ENCODE data around the gene FCGR3A. TPM values are rescaled to one million over a fixed set of nuclear protein-coding genes. Genes with fewer than 3 reads are reported as not detected.

The FCGR3A gene
- total RNA-seq, 1 experiment from 2014 or later, result not detected

- intact Hi-C loops (cut with micrococcal nuclease; ENCODE audit: unreplicated experiment), result no loop called here
Observed at GRCh38 chr1:161511756-161512060, 37.9 kb downstream of the FCGR3A start.

GRCh38 chr1:161511018-161511755, 38.4 kb downstream of the FCGR3A start:
- no peak for DNase-seq
- Mint-ChIP-seq H3K4me3 (ENCODE audit: low read depth, unreplicated experiment) (no peak overlapping the region), H3K27ac (ENCODE audit: unreplicated experiment) (no peak overlapping the region), H3K9me3 (ENCODE audit: low read depth, unreplicated experiment) (no peaks in the 10 kb centered on the region), H3K4me1 (ENCODE audit: low read depth, unreplicated experiment) (peaks cover 18% of the 10 kb centered on the region), H3K36me3 (ENCODE audit: insufficient read depth, unreplicated experiment) (peaks cover 5% of the 10 kb centered on the region), H3K27me3 (ENCODE audit: unreplicated experiment) (no peaks in the 10 kb centered on the region)
- TF ChIP-seq, protein P1, sequence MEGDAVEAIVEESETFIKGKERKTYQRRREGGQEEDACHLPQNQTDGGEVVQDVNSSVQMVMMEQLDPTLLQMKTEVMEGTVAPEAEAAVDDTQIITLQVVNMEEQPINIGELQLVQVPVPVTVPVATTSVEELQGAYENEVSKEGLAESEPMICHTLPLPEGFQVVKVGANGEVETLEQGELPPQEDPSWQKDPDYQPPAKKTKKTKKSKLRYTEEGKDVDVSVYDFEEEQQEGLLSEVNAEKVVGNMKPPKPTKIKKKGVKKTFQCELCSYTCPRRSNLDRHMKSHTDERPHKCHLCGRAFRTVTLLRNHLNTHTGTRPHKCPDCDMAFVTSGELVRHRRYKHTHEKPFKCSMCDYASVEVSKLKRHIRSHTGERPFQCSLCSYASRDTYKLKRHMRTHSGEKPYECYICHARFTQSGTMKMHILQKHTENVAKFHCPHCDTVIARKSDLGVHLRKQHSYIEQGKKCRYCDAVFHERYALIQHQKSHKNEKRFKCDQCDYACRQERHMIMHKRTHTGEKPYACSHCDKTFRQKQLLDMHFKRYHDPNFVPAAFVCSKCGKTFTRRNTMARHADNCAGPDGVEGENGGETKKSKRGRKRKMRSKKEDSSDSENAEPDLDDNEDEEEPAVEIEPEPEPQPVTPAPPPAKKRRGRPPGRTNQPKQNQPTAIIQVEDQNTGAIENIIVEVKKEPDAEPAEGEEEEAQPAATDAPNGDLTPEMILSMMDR (IDR thresholded peaks at IDR 0.05; ENCODE audit: unreplicated experiment), result no peak
- intact Hi-C loops (cut with micrococcal nuclease; ENCODE audit: unreplicated experiment), result no loop called here
- CTCF ChIA-PET, result no interaction called here
- BruUV-seq (replicated peaks), result no TSS peak

More at GRCh38 chr1:161511756-161512060, 37.9 kb downstream of the FCGR3A start:
- peaks cover 5% of the 10 kb centered on the region for H3K36me3 Mint-ChIP-seq (ENCODE audit: insufficient read depth, unreplicated experiment)
- DNase-seq, result no peak
- no peaks in the 10 kb centered on the region for H3K27me3 Mint-ChIP-seq (ENCODE audit: unreplicated experiment)
- TF ChIP-seq, protein P1 (IDR thresholded peaks at IDR 0.05; ENCODE audit: unreplicated experiment), result no peak
- no peak overlapping the region for H3K27ac Mint-ChIP-seq (ENCODE audit: unreplicated experiment)
- CTCF ChIA-PET, result no interaction called here
- no peak overlapping the region for H3K4me3 Mint-ChIP-seq (ENCODE audit: low read depth, unreplicated experiment)
- H3K4me1 Mint-ChIP-seq (ENCODE audit: low read depth, unreplicated experiment), result peaks cover 13% of the 10 kb centered on the region
- H3K9me3 Mint-ChIP-seq (ENCODE audit: low read depth, unreplicated experiment), result no peaks in the 10 kb centered on the region
- BruUV-seq (replicated peaks), result no TSS peak

GRCh38 chr1:161510477-161510876, 39.1 kb downstream of the FCGR3A start:
- intact Hi-C loops (cut with micrococcal nuclease; ENCODE audit: unreplicated experiment), result no loop called here
- Mint-ChIP-seq H3K4me3 (ENCODE audit: low read depth, unreplicated experiment) (no peak overlapping the region), H3K27me3 (ENCODE audit: unreplicated experiment) (no peaks in the 10 kb centered on the region), H3K36me3 (ENCODE audit: insufficient read depth, unreplicated experiment) (peaks cover 5% of the 10 kb centered on the region), H3K9me3 (ENCODE audit: low read depth, unreplicated experiment) (no peaks in the 10 kb centered on the region), H3K4me1 (ENCODE audit: low read depth, unreplicated experiment) (peaks cover 20% of the 10 kb centered on the region), H3K27ac (ENCODE audit: unreplicated experiment) (no peak overlapping the region)
- BruUV-seq (replicated peaks), result no TSS peak
- CTCF ChIA-PET, result no interaction called here
- no peak for DNase-seq
- TF ChIP-seq, protein P1 (IDR thresholded peaks at IDR 0.05; ENCODE audit: unreplicated experiment), result no peak

DNA sequence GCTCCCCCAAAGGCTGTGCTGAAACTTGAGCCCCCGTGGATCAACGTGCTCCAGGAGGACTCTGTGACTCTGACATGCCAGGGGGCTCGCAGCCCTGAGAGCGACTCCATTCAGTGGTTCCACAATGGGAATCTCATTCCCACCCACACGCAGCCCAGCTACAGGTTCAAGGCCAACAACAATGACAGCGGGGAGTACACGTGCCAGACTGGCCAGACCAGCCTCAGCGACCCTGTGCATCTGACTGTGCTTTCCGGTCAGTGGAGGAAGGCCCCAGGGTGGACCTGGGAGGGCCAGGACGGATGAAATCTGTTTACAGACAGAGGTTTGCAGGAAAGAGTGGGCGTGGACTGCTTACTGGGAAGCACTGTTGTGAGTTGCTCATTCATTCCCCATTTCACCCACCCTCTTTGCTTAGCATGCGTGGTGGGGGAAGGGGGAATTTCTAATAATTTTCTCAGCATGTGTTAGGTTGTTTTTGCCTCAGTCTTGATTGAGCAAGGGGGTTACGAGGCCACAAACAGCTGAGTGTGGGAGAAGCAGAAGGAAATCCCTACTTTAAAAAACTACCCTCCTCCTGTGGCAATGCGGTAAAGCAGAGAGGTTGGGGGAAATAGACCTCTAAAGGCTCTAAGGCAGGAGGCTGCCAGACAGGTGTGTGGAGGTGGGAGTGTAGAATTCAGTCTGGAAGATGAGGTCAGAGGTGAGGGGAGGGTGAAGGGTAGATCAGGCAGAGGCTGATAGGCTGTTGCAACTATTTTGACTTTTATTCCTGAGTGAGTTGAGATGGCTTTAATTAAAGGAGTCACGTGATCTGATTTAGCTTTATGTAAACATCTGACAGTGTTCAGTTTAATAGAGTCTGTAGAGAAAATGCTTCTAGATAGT, 43.0 kb downstream of the FCGR3A start:
- intact Hi-C loops (cut with micrococcal nuclease; ENCODE audit: unreplicated experiment), result no loop called here
- TF ChIP-seq, protein P1 (IDR thresholded peaks at IDR 0.05; ENCODE audit: unreplicated experiment), result no peak
- BruUV-seq (replicated peaks), result no TSS peak
- CTCF ChIA-PET, result interaction anchor here (0.6 kb wide), 1 partner anchor 235 kb away, joined by 3 read pairs; no protein-coding TSS in a partner anchor
- Mint-ChIP-seq H3K4me3 (ENCODE audit: low read depth, unreplicated experiment) (no peak overlapping the region), H3K36me3 (ENCODE audit: insufficient read depth, unreplicated experiment) (no peaks in the 10 kb centered on the region), H3K9me3 (ENCODE audit: low read depth, unreplicated experiment) (no peaks in the 10 kb centered on the region), H3K27me3 (ENCODE audit: unreplicated experiment) (peaks cover 3% of the 10 kb centered on the region), H3K4me1 (ENCODE audit: low read depth, unreplicated experiment) (peaks cover 9% of the 10 kb centered on the region), H3K27ac (ENCODE audit: unreplicated experiment) (no peak overlapping the region)
- DNase-seq, result no peak
